GM18519 (cell line): ENCODE results near the gene NDUFA13.
A peak's percentile ranks its signal among the peaks of the same experiment; 100 is the strongest.

Experiments
- ATAC-seq: cut with Tn5 transposase; IDR thresholded peaks from one replicate; pipeline ENCODE4 v1.9.1; 2021; ENCODE audit warnings: mild to moderate bottlenecking, moderate library complexity; ENCODE audit not compliant: unreplicated experiment, low FRiP score

The NDUFA13 gene

GRCh38 chr19:19488875-19489690 is 26.9 kb upstream of the NDUFA13 start:
- ATAC-seq, result peak; percentile 52

DNA sequence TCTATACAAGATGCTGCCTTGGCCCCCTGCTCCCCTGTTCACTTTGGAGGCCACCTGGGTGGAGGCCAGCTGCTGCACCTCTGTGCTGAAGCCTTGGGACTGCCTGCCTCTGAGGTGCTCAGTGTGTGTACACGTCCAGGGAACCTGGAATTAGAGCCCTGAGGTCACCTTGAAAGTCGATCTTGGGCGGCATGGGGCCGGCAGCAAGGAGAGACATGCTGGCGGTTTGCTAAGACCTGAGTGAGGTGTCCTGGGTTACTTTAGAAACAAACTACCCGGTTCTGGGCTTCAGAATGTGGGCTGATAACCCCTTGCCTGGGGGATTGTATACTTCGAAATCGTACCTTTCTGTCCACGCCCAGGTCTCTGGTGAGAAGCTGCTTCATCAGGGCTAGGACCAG is 26.2 kb upstream of the NDUFA13 start:
- no peak for ATAC-seq

DNA sequence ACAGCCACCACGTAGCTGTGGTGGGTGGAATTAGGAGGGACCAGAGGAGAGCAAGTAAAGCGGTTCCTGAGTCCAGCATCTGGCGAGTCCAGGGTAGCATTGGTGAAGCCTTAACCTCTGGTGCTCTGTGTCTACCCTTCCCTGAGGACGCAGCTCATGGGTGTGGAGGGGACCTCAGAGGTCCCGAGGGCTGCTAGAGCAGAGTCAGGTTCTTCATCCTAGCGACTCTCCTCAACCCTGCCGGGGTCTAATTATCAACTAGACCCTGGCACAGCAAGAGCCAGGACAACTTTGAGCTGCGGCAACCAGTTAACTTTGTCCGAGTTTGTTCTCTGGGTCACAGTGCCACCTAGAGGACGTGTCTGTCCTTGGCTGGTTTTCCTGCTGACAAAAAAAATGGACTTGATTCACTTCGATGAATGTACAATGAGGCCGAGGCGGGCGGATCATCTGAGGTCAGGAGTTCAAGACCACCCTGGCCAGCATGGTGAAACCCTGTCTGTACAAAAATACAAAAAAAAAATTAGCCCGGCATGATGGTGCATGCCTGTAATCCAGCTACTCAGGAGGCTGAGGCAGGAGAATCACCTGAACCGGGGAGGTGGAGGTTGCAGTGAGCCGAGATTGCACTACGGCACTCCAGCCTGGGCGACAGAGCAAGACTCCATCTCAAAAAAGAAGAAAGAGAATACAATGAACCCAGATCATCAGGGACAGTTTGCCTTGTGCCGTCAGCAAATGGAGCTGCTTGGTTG is 25.6 kb upstream of the NDUFA13 start:
- no peak for ATAC-seq

DNA sequence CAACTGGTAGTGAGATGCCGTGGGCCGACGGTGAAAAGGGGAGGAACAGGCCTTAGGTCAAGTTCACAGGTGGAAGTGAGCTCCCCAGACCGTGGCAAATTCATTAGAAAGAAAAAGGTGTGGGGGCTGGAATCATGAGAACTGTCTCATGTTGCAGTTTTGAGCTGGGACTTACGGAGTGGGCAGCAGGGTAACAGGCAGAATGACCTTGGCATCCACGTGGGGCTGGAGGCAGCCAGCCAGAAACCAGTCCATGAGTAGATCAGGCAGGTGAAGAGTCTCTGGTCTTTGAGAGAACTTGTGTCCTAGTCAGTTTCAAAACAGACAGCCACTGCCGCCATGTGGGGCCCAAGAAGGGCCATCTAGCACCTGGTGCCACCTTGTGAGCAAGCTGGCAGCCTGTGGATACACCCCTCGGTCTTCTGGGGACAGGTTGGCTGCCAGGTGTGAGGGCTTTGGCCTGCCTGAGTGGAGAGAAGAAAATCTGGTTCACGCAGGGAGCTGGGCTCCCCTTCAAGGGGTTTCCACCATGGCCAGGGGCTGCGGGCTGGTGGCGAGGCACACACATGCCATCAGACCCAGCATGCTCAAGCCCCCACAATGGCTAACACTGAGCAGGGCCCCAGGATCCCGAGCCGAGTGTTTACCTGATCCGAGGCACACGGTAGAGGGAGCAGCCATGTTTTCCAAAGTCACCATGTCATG is 24.6 kb upstream of the NDUFA13 start:
- no peak for ATAC-seq

GRCh38 chr19:19492026-19492610 is 23.9 kb upstream of the NDUFA13 start:
- ATAC-seq, result no peak

DNA sequence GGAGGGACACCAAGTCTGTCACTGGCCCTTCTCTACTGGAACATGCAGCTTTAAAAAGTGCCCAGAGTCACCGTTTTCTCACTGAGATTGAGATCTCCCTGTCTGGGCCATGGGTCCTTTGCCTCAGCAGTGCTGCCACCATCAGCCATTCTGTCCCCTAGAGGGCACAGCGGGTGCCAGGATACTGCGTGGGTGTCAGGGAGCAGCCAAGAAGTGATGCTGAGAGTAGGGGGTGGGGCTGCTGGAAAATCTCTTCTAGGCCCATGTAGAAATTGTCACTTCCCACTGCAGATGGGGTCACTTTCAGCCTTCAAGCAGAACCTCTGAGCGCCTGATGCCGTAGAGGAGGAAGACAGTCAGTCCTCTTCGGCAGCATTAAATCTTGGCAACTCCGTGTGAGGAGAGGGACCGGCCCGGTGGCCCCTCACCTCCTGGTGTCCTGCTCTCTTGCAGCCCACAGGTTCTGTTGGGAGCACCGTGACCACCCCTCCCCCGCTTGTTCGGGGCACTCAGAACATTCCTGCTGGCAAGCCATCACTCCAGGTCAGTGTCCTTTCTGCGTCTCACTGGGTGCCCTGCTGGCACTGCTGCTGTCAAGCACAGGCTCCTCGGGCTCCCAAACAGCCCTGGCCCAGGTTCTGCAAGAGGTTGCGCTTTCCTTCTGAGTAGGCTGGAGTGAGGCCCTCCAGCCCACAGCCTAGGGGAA is 22.0 kb upstream of the NDUFA13 start:
- no peak for ATAC-seq

DNA sequence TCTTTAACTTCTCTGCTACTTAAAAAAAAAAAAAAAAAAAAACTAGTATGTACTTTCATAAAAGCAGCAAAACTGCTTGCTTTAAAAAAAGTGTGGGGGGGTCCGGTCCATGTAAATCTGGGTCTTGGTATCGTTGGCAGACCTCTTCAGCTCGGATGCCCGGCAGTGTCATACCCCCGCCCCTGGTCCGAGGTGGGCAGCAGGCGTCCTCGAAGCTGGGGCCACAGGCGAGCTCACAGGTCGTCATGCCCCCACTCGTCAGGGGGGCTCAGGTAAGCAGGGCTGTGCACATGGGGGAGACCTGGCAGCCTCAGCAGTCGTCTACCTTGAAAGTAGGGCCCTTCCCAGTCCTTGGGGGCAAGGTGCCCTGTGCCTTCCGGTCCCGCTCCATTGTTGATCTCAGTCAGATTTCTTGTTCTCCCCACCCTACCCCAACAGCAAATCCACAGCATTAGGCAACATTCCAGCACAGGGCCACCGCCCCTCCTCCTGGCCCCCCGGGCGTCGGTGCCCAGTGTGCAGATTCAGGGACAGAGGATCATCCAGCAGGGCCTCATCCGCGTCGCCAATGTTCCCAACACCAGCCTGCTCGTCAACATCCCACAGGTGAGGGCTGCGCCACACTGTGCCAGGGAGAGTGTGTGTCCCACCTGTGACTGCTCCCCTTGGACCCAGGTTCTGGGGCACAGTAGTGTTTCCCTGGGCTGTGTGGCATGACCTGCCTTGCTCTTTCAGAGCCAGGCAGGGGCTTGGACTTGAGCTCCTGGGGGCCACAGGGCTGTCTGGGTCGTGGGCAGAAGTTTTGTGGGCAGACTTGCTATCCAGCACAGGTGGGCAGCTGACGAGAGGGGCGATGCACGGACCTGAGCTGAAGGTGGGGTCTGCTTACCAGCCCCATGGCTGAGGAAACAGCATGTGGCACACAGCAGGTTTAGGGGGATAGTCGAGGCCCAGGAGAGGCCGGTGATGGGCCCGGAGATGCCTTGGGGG is 20.1 kb upstream of the NDUFA13 start:
- ATAC-seq, result no peak

DNA sequence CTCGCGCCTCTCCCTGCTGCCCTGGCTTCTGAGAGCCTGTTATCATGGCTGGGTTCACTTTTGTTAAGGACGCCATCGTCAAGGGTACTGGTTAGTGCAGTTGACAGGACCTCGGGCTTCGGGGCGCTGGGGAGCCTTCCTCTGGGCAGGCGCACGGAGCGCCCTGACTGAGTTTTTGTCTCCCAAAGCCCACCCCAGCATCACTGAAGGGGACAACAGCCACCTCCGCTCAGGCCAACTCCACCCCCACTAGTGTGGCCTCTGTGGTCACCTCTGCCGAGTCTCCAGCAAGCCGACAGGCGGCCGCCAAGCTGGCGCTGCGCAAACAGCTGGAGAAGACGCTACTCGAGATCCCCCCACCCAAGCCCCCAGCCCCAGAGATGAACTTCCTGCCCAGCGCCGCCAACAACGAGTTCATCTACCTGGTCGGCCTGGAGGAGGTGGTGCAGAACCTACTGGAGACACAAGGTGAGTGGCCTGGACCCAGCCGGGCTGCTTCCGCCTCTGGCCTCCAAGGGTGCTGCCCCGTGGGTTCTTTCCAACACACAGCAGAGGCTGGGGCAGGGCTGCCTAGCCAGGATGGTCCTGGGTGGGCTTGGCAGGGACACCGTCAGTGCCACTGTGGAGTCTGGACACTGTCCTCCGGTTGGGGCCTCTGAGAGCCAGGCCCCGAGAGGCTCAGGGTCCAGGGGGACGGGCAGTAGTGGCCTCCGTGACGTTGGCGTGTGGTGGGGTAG is 17.6 kb upstream of the NDUFA13 start:
- ATAC-seq, result no peak

GRCh38 chr19:19499272-19499995 is 16.6 kb upstream of the NDUFA13 start:
- ATAC-seq, result no peak

GRCh38 chr19:19500975-19501644 is 14.9 kb upstream of the NDUFA13 start:
- ATAC-seq, result no peak

- no peak for ATAC-seq
These were observed 14.2 kb upstream of the NDUFA13 start for GRCh38 chr19:19501798-19502197.

DNA sequence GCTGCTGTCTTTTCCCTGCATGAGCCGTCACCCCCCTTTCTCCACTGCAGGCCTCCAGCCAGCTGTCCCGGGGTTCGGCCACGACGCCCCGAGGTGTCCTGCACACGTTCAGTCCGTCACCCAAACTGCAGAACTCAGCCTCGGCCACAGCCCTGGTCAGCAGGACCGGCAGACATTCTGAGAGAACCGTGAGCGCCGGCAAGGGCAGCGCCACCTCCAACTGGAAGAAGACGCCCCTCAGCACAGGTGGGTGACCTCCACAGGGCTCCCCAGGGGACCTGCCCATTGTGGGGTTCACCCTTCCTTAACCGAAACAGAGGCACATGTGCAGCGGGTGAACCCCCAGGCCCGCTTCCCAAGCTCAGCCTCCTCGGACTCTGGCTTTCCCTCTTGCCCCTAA is 13.7 kb upstream of the NDUFA13 start:
- ATAC-seq, result no peak

DNA sequence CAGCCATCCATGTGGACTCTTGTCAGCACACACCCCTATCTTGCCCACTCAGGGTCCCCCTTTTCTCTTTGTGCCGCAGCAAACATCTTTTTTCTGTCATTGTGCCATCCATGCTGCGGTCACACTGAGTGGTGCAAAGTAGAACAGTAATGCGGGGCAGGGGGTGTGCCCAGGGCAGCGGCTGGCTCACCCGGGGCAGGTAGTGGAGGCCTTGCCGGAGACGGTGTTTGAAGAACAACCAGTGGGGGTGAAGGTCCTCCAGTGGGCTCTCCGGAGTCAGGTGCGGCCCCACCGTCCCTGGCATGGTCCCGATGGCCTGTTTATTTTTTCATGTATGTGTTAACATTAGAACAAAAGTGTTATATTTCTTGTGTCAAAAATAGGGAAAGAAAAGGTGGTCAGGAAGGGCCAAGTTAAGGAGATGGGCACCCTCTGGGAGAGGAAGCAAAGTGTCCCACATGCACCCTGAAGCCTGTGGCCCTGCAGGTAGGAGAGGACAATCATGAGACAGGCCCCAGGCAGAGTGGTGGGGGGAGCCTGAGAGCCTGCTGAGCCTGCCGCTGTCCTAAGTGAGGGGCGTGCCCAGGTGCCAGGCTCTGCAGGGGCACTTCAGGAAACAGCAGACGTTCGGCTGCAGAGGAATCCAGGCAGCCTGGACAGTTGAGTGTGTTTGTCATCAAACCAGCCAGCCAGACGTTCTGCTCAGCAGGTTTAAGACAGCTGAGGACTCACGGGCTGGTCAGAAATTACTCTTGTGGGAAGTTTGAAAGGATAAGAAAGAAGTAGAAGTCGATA is 13.0 kb upstream of the NDUFA13 start:
- ATAC-seq, result no peak

DNA sequence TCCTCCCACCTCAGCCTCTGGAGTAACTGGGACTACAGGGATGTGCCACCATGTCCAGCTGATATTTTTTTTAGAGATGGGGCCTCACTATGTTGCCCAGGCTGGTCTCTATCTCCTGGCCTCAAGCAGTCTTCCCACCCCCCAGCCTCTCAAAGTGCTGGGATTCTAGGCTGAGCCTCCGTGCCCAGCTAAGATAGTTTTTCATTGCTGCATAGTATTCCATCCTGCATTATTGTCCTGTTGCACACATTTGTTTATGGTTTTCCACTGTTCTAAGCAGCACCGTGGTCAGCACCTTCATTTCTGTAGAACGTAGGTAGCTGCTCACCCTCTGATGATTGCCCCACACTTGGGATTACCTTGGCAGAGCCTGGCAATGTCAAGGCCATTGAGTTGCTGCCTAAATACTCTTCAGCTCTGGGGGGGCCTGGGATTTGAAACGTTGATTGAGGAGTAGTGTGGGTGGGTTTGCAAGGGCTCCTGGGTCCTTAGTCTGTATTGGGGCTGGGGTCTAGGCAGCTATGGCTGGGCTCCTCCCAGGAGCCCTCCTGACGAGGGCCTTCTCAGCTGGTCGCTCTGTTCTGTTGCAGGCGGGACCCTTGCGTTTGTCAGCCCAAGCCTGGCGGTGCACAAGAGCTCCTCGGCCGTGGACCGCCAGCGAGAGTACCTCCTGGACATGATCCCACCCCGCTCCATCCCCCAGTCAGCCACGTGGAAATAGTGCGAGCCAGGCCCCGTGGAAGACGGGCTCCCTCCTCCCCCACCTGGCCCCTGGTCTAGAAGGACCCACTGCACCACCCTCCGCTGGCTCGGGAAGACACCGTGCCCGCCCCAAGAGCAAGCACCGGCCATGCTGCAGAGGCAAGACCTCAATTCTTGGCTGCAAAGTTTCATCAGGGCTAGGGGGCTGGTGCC is 11.0 kb upstream of the NDUFA13 start:
- no peak for ATAC-seq

DNA sequence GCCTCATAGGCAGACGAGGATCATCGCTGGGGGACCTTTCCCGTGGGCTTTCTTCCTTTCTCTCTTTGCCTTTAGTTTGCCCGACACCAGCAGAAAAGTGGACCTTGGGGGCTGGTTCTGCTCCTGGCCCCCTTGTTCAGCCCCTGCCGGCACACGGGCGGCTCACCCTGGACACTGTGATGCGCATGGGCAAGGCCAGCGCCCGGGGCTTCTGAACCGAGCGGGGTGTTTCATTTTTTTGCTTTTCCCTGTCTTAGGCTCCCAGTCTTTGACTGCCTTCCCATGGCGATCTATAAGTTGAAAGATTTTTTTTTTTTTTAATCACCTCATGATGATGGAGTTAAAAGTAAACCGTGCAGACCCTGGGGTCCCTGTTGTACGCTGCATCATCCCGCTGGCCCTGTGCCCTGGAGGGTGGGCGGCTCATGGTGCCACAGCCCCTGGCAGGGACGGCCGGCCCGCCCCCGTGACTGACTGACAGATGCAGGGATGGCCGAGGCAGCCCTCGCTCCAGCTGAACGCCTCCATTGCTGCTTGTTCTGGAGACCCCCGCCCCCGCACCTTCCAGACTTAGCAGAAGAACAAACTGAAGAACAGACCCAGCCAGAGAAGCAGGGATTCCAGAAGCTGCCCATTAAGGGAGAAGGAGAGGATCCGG is 10.2 kb upstream of the NDUFA13 start:
- no peak for ATAC-seq
